ENCODE measurements around the gene MCU.
"Not testable (repeated sequence)": the region's sequence is repeated elsewhere in the genome, so short reads cannot be mapped to it uniquely, and the experiment has no call there.

Gene MCU

DNA sequence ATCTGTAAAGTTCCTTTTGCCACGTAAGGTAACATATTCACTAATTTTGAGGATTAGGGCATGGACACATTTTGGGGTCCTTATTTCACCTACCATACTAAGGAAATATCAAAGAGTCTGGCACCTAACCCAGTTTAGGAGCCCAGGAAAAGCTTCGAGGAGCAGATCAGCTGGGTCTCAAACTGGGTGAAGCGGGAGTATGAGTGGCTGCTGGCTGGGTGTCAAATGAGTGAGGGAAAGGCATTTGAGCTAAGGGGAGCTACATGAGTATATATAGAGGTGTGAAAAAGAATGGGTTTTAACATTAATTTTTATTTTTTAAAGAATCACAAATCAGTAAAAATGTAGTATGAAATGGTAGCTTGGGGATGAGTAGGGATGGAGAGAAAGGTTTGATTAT lies 71.3 kb downstream of the MCU start:
- no peak for DNase-seq

DNA sequence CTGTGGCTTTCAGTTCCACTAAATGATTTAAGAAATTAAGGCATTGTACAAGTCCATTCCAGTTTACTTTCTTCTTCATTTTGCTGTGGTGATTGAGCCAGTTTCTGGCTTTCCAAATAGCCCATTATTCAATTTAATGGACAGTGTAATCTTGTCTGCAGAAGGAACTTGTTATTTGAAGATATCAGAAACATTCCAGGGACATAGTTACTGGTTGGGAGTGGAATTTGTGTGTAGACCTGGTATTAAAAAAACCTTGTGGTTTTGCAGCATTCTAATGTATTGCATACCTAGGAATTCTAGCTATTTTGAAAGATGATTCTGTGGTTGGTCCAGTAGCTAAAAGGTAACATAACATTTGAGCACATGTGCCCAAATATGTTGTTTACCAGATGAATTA lies 72.2 kb downstream of the MCU start:
- peak; percentile 91 for DNase-seq

DNA sequence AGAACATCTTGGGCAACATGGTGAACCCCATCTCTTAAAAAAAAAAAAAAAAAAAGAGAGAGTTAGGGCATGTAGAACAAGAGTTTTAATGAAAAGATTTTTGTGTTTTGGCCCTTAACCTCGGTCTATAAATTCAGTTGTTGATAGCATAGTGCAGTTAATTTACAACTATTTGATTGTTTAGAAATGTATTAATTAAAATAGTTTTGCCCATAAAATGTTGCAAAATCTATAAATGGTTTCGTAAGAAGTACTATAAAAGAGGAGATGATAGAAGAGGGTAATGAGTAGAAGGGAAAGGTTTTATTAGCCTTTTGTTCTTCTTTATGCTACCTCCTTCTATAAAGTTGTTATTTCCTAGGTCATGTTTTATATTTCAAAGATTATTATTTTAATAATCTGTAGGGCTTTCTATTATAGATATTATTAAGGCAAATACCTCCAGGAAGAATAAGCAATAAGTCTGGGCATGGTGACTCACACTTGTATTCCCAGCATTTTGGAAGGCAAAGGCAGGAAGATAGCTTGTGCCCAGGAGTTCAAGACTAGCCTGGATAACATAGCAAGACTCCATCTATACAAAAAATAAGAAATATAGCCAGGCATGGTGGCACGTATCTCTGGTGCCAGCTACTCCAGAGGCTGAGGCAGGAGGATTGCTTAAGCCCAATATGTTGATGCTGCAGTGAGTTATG lies 73.3 kb downstream of the MCU start:
- DNase-seq, result peak; percentile 25

DNA sequence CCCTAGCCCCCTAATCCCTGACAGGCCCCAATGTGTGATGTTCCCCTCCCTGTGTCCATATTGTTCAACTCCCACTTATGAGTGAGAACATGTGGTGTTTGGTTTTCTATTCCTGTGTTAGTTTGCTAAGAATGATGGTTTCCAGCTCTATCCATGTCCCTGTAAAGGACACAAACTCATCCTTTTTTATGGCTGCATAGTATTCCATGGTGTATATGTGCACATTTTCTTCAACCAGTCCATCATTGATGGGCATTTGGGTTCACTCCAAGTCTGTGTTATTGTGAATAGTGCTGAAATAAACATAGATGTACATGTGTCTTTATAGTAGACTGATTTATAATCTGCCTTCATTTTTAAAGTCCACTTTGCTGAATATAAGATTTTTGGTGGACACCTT lies 79.3 kb downstream of the MCU start:
- DNase-seq, result not testable (repeated sequence)

DNA sequence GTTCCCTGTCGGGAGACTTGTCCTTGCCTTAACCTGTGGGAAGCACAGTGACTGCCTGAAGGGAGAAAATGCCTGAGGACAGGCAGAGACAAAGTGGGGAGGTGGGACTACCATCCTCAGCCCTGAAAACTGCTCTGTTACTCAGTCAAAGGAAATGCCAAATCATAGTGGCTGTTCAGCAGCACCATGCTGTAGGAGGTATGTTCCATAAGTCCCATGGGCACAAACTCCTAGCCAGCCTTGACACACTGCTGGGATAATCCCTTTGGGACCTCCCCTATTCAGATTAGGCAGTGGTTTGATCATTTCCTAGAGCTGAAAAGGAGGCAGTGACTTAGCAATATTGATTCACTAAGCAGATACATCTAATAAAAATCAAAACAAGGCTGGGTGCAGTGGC lies 80.1 kb downstream of the MCU start:
- peak; percentile 35 for DNase-seq

DNA sequence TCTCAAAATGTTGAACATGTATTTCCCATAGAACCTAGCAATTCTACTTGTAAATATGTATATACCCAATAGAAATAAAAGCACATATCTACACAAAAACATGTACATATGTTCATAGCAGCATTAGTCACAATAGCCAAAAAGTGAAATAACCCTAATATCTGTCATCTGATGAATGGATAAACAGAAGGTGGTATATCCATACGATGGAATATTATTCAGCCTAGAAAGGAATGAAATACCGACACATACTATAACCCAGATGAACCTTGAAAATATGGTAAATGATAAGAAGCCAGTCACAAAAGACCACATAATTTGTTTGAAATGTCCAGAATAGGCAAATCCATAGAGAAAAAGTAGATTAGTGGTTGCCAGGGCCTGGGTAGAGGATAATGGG lies 87.9 kb downstream of the MCU start:
- no peak for DNase-seq

DNA sequence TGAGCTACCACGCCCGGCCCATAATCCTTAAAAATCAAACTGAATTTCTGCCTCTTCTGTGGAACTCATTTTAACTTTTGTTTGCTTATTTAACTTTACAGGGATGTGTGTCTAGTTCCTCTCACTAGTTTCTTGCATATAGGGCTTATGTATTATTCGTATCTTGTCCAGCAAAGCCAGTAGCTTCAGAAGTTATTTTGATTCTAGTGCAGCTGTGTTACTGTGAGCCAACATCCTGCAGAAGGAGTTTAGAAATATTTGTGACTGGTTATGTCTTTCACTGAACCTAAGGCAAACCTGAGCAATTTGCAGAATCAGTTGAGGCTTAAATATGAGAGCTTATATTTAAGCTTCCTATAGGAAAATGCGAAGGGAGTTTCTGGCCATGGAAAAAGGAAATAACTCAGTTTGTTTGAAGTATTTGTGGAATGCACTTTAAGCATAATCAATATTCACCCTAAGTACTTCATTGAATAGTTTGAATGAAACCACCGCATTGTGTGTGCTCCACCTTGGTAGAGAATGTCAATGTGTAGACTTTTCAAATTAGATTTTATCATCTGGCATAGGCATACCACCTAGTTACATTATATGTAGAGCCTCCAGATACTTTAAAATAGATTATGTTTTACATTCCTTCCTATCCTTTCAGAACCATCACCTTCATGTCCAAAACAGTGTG lies 90.8 kb downstream of the MCU start:
- no peak for DNase-seq

DNA sequence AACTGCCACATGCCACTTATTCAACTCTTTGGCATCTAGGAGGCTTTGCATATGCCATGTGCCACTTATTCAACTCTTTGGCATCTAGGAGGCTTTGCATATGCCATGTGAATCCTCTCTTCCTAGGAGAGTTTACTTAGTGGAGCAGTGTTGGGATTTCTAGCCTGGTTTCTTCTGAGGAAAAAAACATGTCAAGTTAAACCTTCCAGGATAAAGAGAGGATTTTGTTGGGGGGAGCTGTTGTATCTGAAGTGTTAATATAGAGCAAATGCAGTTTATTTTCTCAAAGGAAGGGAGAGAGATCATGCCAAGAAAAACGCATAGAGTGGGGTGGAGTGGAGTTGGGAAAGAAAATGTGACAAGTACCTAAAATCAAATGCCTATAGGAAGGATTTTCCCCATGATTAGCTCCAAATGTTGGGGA lies 91.5 kb downstream of the MCU start:
- peak; percentile 32 for DNase-seq

DNA sequence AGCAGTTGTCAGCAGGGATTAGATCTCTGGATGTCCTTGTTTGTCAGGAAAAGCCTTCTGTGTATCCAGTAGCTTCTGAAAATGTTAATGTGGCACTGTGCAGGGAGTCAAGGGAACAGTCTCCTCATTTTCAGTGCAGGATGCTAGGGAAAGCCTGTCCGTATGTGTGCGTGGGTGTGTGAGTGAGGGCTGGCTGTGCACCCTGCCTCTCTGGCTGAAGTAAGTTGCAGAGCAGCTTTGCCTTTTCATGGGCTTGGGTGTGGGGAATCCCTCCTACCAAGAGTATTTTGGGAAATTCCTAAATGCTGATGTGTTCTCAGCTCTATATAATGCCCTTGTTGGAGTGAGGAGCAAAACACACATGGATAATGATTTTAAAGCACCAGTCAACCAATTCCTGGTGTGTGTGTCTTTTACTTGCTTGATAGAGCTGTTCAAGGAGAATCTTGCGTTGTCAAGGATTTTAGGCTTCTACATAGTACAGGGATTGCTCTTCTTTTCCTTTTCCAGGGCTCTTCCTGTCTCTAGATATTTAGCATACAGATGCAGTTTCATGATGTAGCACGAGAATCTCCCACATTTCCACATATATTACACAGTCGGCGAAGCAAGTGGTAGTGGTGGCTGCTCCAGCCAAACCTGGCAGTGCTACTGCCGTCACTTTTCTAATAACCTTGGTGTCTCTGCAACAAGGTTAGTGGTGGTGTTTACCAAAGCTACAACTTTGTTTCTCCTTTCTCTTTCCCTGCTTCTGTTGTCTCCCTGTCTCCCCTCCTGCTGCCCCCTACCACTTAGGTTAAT lies 92.8 kb downstream of the MCU start:
- peak; percentile 94 for DNase-seq

DNA sequence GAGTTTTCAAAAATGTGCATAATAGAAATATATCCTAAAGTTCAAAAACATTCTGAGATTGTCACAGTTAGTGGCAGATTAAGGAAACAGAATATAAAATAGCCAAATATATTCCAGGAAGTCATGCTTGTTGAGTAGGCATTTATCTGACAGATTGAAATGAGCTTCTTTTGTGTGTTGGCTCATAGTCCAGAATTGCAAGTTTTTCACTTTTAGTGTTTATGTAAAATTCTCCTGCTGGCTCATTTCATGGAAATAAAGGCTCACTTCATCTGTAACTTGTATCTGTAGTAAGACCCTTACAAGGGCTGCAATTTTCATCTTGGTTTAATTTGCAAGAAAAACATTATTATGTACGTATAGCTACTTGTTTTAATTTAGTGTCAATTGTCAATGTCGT lies 93.5 kb downstream of the MCU start:
- no peak for DNase-seq

DNA sequence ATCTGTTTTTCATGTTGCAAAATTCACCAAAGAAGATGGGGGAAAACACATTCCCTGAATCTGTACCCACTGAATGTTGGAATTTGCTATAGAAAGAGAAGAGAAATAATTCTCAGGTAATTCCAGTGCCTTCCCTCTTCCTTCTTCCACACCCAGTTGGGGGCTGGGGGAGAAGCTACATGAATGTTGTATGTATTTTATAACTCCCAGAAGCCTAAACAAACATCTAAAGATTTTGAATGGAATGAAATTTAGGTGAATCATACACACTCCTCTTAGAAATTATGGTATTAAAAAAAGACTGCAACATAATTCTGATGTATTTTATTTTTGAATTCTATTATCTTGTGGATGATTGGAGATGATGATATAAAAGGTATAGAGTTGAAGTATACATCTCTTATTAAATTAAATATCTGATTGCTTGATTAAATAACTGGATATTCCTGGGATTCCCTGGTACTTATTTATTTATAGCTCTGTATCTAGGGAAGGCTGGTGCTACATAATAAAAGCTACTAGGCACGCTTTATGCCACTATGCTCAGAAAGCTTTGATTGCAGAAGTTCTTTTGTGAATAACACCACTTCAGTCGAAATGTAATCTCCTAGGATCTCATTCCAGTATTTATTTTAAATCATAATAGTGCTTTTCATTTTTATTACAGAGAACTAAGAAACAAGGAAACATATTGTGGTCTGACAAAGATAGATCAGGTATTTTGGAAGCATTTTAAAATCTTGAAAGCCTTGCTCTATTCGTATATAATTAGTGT lies 98.5 kb downstream of the MCU start:
- no peak for DNase-seq

DNA sequence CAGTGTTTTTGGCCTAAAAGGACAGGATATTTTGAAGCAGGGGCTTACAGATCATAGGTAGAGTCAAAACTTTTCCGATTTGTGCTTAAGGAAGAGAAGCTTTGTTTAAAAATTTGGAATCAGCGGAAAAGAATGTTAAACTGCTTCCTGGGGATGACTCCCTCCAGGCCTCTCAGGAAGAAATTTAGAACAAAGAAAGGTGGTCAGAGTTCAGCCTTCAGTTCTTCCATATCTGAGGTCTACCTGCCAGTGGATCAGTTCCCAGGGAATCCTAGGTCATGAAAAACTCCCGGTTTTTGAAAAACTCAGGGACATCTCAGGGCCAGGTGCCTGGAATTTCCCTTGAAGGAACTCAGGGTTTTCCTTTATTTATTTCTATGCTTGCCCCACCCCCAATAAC lies 100.3 kb downstream of the MCU start:
- DNase-seq, result no peak

DNA sequence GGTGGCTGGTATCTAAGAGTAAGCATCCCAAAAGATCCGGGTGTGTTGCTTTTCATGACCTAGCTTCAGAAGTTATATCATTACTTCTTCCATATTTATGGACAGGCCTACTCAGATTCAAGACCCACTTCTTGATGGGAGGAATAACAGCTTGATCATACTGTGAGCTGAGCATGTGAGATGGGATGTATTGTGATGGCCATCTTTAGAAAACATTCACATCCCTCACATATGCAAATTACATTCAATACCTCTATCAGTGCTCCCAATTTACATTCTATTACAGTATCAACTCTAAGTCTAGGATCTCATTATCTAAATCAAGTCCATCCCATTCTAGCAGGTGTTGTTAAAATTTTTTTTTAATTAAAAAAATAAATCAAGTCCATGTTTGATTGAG lies 101.8 kb downstream of the MCU start:
- DNase-seq, result no peak

DNA sequence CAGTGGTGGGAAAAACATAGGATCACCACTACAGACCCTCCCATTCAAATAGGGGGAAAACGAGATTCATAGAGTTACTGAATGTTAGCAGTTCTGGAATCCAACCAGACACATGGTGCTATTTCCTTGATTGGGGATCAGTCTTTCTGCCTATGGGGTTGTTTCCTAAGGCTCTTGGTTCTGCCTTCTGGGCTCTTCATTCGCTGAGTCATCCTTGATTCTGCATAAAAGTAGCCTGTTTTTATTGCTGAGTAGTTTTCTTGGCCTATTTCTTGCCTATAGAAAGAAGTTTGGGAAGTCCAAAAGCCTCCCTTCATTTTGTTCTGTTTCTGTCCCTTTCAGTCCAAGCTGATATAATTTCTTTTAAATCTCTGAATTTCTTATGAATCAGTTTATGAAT lies 102.3 kb downstream of the MCU start:
- peak; percentile 39 for DNase-seq

DNA sequence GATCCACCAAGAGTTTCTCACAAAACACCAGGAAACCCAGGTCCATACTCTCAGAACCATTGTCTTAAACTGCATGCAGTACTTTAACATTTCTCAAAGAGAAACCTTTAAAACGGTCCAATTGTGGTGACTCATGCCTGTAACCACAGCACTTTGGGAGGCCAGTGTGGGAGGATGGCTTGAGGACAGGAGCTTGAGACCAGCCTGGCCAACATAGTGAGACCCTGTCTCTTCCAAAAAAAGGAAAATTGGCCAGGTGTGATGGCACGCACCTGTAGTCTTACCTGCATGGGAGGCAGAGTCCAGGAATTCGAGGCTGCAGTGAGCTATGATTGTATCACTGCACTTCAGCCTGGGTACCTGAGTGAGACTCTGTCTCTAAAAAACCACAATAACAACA lies 104.1 kb downstream of the MCU start:
- DNase-seq, result peak; percentile 32

DNA sequence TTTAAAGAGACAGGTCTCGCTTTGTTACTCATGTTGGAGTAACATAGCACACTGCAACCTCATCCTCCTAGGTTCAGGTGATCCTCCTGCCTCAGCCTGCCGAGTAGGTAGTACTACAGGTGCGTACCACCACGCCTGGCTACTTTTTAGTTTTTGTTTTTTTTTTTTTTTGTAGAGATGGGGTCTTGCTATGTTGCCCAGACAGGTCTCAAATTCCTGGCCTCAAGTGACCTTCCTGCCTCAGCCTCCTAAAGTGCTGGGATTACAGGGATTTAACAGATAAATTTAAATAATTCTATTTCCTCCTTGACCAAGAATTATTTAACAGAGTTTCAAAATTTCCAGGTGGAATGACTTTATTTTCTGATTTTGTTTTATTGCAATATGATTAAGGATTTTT lies 104.6 kb downstream of the MCU start:
- DNase-seq, result no peak

DNA sequence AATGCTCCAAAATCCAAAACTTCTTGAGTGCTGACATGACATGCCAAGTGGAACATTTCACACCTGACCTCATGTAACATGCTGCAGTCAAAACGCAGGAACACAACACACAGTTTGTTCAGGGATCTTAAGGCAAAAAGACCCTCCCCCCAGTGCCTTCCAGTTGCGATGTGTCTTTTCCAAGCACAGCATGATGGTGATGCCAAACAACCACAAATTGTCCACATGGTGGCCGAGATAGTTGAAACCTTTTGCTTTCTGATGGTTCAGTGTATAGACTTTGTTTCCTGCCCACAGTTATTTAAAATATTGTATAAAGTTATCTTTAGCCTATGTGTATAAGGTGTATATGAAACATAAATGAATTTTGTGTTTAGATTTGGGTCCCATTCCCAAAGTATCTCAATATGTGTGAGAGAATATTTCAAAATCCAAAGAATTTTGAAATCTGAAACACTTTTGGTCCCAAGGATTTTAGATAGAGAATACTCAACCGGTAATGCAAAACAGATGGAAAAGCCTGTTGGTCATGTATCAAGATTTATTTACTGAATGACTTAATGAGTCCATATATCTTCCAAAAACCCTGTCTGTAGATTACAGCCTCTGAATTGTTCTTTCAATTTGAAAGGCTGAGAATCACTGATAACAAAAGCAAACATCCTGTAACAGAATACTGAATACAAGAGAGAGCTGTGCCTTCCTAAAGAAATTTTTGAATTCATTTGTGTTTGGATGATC lies 108.2 kb downstream of the MCU start:
- peak; percentile 59 for DNase-seq

DNA sequence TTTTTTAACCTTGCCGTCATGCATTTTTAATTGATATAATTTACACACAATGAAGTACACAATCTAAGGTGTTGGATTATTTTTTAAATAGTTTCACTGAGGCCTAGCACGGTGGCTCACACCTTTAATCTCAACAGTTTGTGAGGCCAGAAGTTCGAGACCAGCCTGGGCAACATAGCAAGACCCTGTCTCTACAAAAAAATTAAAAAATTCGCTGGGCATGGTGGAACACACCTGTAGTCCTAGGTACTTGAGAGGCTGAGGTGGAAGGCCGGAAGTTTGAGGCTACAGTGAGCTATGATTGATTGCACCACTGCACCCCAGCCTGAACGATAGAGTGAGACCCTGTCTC lies 108.8 kb downstream of the MCU start:
- DNase-seq, result no peak

DNA sequence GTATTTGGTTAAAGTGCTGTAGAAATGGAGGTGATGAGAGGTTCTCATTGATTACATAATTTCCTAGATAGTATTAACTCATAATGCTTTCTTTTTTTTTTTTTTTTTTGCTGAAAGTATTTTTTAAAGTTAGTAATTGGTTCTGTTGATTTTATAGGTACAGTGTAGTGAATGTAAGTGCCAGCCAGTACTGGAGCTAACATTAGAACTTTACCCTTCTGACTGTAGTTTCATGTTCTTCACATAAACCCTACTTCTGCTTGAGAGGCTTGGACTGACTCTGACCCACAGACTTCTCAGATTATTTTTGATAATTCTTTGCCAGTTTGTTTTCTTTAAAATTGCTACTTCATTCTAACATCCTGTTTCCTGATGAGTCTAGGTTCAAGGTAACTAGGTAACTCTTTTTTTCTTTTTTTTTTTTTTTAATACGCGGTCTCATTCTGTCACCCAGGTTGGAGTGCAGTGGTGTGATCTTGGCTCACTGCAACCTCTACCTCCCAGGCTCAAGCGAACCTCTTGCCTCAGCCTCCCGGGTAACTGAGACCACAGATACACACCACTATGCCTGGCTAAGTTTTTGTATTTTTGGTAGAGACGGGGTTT lies 109.4 kb downstream of the MCU start:
- DNase-seq, result no peak

DNA sequence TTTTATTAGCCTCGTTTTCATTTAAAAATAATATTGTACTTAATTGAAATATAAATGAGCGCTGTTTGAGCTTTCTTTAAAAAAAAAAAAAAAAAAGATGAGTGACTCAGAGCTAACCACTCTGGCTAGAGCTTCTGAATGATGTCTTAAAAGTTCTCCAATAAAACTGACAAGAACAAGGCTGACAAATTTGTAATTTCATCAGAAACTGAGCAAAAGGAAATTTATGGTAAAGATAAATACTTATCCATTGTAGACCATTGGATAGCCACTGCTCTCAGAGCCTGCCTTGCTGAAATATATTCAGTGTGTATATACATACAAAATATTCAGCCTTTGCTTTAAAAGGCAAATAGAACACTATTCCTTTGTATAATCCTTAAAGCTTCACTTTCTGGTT lies 110.4 kb downstream of the MCU start:
- DNase-seq, result peak; percentile 27

DNA sequence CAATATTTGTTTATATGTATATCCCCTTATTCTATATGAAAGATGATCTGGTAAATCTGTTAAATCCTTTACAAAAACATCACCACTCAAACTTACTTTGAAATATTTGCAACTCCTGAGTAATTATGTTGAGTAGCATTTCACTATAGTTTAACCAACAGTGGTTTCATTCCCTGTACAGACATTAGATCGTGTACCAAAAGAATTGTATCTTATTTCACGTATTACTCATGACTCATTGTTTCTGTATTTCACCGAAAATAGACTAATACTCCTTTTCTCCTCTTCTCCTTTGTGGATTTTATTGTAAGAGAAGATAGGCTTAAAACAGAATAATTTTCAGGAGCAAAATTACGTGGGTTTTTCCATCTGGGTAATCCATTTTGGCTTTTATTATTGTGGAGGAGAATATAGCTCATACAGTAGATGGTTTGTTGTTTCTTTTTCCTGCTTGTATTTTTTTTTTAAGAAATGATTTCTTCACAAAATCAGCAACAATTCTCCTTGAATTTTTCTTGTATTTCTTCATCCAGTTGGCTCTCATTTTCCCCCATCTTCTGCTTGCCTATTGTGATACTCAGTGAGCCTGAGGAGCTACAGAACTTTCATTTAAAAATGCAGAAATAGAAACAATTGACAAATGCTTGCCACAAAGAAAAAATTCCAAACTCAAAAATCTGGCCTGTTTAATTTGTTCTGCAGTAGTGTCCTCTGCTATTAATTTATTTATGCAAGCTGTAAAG lies 111.0 kb downstream of the MCU start:
- DNase-seq, result peak; percentile 58

Measured in fibroblast of skin of scalp (primary cell).